Inferior parietal cortex (tissue), 1 donor: Measurements from ENCODE around the gene BYSL.

ENCODE experiments used
- DNase-seq: peaks from one replicate; pipeline ENCODE4 v3.0.0-alpha.2; 2016; ENCODE audit errors: extremely low spot score

Gene BYSL

GRCh38 chr6:41914869-41915530, 6.3 kb upstream of the BYSL start:
- no peak for DNase-seq

GRCh38 chr6:41917528-41917927, 3.8 kb upstream of the BYSL start:
- DNase-seq, result no peak

- no peak for DNase-seq
These were observed 356 bp downstream of the BYSL start for GRCh38 chr6:41921712-41921998.

GRCh38 chr6:41922154-41922553, 855 bp downstream of the BYSL start:
- no peak for DNase-seq

GRCh38 chr6:41927253-41927652, 6.0 kb downstream of the BYSL start:
- DNase-seq, result no peak

- no peak for DNase-seq
These were observed 8.6 kb downstream of the BYSL start for GRCh38 chr6:41929924-41930323.

GRCh38 chr6:41931792-41932191, 10.5 kb downstream of the BYSL start:
- no peak for DNase-seq

- no peak for DNase-seq
These were observed 11.1 kb downstream of the BYSL start for GRCh38 chr6:41932378-41932777.

GRCh38 chr6:41934278-41935192, 13.2 kb downstream of the BYSL start:
- no peak for DNase-seq

- no peak for DNase-seq
These were observed 13.9 kb downstream of the BYSL start for GRCh38 chr6:41935193-41935574.

- DNase-seq, result no peak
These were observed 14.4 kb downstream of the BYSL start for GRCh38 chr6:41935685-41936072.

GRCh38 chr6:41936073-41936837, 15.0 kb downstream of the BYSL start:
- DNase-seq, result peak; percentile 88

- DNase-seq, result no peak
These were observed 16.2 kb downstream of the BYSL start for GRCh38 chr6:41937472-41937860.

GRCh38 chr6:41937861-41938574, 16.7 kb downstream of the BYSL start:
- no peak for DNase-seq

GRCh38 chr6:41938590-41939175, 17.4 kb downstream of the BYSL start:
- no peak for DNase-seq

GRCh38 chr6:41939176-41939847, 18.0 kb downstream of the BYSL start:
- DNase-seq, result peak; percentile 25

- no peak for DNase-seq
These were observed 18.8 kb downstream of the BYSL start for GRCh38 chr6:41939848-41940758.

GRCh38 chr6:41940759-41941279, 19.5 kb downstream of the BYSL start:
- DNase-seq, result peak; percentile 20

- DNase-seq, result peak; percentile 88
These were observed 20.2 kb downstream of the BYSL start, which contains the start of gene CCND3 for GRCh38 chr6:41941280-41942066. TSS of gene CCND3 (minus strand) at chr6:41941808. CDS start at chr6:41941649, 159 bp downstream.
